ENCODE measurements around the gene CHIT1. TPM values are rescaled to one million over a fixed set of nuclear protein-coding genes. Genes with fewer than 3 reads are reported as not detected.

Gene CHIT1
- total and polyA plus RNA-seq, 8 donors, result 0.09 to 3.0 (median 0.24) TPM; not detected in 1

DNA sequence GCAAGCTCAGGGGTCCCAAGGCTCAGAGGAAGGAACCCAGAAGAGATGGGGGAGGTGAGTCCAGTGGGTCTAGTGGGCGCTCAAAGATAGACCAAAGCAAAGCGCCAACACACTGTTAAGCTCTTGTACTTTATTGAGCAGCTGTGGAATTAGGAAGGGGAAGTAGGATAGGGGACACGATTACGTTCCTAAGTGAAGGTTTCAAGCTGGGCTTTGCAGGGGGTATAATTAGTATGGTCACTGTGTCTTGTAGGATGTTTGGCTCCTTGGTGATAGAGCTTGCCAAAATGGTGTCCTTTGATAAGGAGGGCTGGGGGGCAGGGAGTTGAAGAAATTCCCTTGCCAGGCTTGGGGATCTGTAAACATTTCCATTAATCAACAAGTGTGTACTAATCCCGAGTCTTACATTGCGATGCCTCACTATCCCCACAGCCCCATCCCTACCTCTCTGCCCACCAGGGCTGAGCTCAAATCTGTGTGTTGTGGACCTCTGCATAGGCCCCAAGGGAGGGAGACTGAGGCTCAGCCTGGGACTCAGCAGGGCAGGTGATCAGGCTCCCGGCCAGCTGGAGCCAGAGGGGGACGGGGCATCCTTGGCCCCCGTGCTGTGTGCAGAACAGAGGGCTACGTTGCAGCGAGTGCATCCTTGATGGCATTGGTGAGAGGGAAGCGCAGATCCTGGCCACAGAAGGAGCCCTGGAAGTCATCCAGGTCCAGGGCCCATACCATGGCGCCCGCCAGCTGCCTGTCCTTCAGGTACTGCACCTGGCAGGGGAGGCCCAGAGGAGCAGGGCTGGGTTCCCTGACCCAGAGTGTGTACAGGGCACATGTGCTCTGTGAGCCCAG is 50.4 kb downstream of the CHIT1 start:
- Histone ChIP-seq H3K36me3 (peaks cover 0 to 24% of the 10 kb centered on the region in 2 donors), H3K9me3 (no peaks in the 10 kb centered on the region), H3K4me3 (no peak overlapping the region), H3K27ac (no peak overlapping the region), H3K27me3 (no peaks in the 10 kb centered on the region), H3K4me1 (peaks cover 8 to 29% of the 10 kb centered on the region in 2 donors)
- TF ChIP-seq, protein P1, sequence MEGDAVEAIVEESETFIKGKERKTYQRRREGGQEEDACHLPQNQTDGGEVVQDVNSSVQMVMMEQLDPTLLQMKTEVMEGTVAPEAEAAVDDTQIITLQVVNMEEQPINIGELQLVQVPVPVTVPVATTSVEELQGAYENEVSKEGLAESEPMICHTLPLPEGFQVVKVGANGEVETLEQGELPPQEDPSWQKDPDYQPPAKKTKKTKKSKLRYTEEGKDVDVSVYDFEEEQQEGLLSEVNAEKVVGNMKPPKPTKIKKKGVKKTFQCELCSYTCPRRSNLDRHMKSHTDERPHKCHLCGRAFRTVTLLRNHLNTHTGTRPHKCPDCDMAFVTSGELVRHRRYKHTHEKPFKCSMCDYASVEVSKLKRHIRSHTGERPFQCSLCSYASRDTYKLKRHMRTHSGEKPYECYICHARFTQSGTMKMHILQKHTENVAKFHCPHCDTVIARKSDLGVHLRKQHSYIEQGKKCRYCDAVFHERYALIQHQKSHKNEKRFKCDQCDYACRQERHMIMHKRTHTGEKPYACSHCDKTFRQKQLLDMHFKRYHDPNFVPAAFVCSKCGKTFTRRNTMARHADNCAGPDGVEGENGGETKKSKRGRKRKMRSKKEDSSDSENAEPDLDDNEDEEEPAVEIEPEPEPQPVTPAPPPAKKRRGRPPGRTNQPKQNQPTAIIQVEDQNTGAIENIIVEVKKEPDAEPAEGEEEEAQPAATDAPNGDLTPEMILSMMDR (IDR thresholded peaks at IDR 0.05), result no peak
- no peak for DNase-seq
- intact Hi-C loops (cut with DNase I), result no loop called here
- ATAC-seq, result no peak

DNA sequence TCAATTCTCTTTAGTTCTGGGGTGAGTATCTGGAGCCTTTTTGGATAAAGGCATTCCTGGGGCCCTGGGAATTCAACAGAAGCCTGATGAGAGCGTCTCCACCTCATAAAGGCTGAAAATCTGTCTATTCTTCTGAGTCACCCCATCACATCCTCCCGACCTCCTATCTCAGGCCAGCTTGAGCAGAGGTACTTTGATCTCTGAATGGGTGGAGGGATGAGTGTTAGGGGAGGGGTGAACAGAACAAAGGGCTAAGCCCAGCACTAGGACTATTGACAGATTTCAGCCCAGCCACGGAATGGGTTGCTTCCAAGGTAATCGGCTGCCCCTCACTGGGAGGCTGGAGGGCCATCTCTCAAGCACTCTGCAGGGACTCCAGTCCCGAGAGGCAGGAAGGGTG is 51.4 kb downstream of the CHIT1 start:
- TF ChIP-seq, protein P1 (IDR thresholded peaks at IDR 0.05), result no peak
- Histone ChIP-seq H3K4me1 (peaks cover 8 to 29% of the 10 kb centered on the region in 2 donors), H3K9me3 (no peaks in the 10 kb centered on the region), H3K27ac (no peak overlapping the region), H3K27me3 (no peaks in the 10 kb centered on the region), H3K36me3 (peaks cover 0 to 24% of the 10 kb centered on the region in 2 donors), H3K4me3 (no peak overlapping the region)
- ATAC-seq, result no peak
- no peak for DNase-seq
- intact Hi-C loops (cut with DNase I), result no loop called here

DNA sequence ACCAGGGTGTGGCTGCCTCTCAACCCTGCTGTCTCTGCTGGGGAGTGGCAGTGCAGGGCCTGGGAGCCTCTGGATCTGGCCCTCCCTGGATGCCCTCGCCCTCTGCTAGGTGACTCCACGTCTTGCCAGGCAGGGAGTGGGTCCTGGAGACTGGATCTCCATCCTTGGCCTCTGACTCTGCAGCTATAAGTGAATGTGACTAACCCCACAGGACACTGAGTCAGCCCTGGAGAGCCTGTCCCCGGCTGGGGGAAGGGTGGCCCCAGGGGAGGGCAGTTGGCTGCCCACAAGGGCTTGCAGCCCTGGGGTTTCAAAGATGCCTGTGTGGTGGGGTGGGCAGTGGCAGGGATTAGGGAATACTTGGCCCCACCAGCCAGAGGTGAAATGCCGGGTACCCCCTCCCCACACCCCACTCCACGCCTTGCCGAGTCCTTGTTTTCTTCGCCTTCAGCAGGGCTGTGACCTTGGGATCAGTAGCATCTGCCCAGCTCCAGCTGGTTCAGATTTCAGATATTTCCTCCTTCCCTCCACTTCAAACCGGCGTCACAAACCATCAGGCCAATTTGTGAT is 51.9 kb downstream of the CHIT1 start:
- H3K27ac ChIP-seq, result no peak overlapping the region
- ATAC-seq (peak; percentile 56), DNase-seq (no peak)
- peaks cover 8 to 33% of the 10 kb centered on the region in 2 donors for H3K4me1 ChIP-seq
- TF ChIP-seq, protein P1 (IDR thresholded peaks at IDR 0.05), result no peak
- no peak overlapping the region for H3K4me3 ChIP-seq
- no peaks in the 10 kb centered on the region for H3K9me3 ChIP-seq
- peaks cover 0 to 24% of the 10 kb centered on the region in 2 donors for H3K36me3 ChIP-seq
- H3K27me3 ChIP-seq, result no peaks in the 10 kb centered on the region
- intact Hi-C loops (cut with DNase I), result no loop called here

DNA sequence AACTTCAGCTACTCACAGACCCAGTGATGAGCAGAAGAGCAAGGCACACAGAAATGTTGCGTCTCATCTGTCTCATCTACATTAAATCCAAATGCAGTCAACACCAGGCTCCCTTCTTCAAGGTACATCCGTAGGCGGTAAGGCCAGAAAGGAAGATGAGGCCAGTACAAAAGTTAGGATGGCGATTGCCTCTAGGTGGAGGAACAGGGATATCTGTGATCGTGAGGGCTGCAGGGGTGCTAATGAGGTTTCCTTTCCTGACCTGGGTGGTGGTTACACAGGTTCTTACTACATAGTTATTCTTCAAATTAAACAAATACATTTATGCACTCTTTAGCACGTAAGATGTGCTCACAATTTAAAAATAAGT is 52.5 kb downstream of the CHIT1 start:
- DNase-seq (no peak), ATAC-seq (no peak)
- Histone ChIP-seq H3K27ac (no peak overlapping the region), H3K9me3 (no peaks in the 10 kb centered on the region), H3K4me1 (peaks cover 8 to 34% of the 10 kb centered on the region in 2 donors), H3K27me3 (no peaks in the 10 kb centered on the region), H3K4me3 (no peak overlapping the region), H3K36me3 (peaks cover 0 to 24% of the 10 kb centered on the region in 2 donors)
- intact Hi-C loops (cut with DNase I), result no loop called here
- TF ChIP-seq, protein P1 (IDR thresholded peaks at IDR 0.05), result no peak

DNA sequence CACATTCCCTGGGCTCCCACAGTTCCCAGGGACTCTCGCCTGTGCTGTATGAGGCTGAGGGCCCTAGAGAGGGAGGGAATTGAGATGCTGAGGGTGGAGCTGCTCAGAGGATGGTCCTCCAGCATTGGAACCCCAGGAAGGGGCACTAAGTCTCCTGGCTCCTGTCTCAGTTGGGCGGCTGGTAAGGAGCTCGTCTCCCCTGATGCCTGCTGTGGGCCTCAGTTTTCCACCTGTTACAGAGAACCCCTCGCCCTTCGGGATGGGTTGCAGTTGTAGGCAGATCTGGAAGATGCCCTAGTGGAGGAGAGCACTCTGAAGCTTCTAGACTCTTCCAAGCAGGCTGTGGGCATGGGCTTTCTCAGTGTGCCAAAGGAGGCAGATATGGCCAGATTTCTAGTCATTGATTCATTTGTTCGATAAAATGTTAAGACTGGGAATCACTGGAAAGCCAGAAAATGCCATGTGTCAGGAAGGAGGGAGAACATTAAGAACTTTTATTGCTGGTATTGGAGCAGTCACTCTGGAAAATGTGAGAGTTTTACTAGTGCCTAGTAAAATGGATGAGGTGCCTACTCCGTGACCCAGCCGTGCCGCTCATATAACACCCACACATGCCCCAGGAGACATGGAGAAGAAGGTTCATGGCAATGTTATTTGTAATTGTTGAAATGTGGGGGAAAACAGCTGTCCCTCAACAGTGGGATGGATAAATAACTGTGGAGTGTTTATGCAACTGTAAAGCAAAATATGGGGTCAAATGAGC is 53.0 kb downstream of the CHIT1 start:
- Histone ChIP-seq H3K4me3 (no peak overlapping the region), H3K4me1 (peaks cover 8 to 32% of the 10 kb centered on the region in 2 donors), H3K27ac (no peak overlapping the region), H3K27me3 (no peaks in the 10 kb centered on the region), H3K9me3 (no peaks in the 10 kb centered on the region), H3K36me3 (peaks cover 0 to 24% of the 10 kb centered on the region in 2 donors)
- intact Hi-C loops (cut with DNase I), result no loop called here
- ATAC-seq, result no peak
- TF ChIP-seq, protein P1 (IDR thresholded peaks at IDR 0.05), result no peak
- DNase-seq, result no peak
